Measurements from ENCODE around the gene RHOH.

The RHOH gene

DNA sequence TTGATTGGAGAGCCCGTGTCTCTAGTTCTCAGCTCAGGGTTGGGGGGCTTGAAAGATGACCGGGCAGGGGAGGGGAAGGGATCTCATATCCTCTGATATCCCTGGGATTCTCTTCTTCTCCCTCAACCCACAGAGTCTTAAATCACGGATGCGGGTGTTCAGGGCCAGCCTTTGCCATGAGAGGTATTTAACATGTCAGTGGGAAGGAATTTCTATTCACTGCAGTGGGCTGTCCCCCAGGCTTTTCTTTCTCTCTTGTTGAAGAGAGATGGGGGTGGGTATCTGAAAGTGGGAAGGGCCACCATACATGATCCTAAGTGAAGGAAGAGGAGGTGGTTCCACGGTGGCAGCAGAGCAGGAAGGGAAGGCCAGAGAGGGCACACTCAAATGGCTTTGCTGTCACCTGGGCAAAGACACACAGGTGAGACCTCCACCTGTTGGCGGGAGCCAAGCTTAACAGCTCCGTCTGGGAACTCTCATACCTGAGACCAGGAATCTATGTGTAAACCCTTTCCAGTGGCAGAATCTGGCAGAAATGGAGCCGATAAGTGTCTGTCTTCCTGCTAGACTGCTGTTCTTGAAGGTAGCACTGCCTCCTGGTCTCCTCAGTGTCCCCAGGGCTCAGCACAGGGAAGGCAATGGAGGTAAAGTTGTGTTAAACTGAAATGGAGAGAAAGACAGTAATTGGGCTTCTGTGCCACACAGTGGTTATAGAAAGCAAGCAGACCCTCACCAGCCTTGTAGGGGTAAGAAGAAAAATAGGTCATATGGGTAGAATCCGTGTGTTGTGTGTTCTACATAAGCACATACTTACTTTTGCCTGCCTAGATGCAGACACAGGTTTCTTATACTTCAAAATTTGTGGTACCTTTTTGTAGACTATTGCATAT lies 49.4 kb downstream of the RHOH start:
- Histone ChIP-seq H4K8ac (ENCODE audit: low read length) (no peak overlapping the region), H3K4ac (ENCODE audit: low read depth in 1 of 2, low read length in 2 of 2) (no peak overlapping the region), H2BK15ac (ENCODE audit: low read depth, poor library complexity, severe bottlenecking) (no peak overlapping the region), H3K4me3 (ENCODE audit: insufficient read depth in 1 of 2, low read depth in 1 of 2, low read length in 2 of 2) (no peak overlapping the region), H3K4me2 (ENCODE audit: low read length, poor library complexity, severe bottlenecking) (no peak overlapping the region), H3K18ac (ENCODE audit: low read depth in 1 of 2, low read length in 2 of 2) (no peak overlapping the region), H3K36me3 (ENCODE audit: control insufficient read depth in 1 of 2, insufficient read depth in 2 of 2, low read depth in 1 of 2, low read length in 2 of 2) (no peaks in the 10 kb centered on the region), H3K14ac (ENCODE audit: low read length in 2 of 2) (no peak overlapping the region), H3K79me1 (replicated peaks; ENCODE audit: low read length, poor library complexity, severe bottlenecking) (no peaks in the 10 kb centered on the region), H2BK5ac (ENCODE audit: low read depth, low read length, poor library complexity, severe bottlenecking) (no peak overlapping the region), H3K9me3 (ENCODE audit: control insufficient read depth, low read length) (no peaks in the 10 kb centered on the region), H3K9ac (ENCODE audit: low read length) (no peak overlapping the region), H2AK5ac (ENCODE audit: low read length, severe bottlenecking) (no peak overlapping the region), H4K91ac (ENCODE audit: low read length) (no peak overlapping the region), H2BK12ac (ENCODE audit: low read length in 2 of 2) (no peak overlapping the region), H3K27me3 (ENCODE audit: control insufficient read depth in 1 of 2, insufficient read depth in 1 of 2, low read length in 2 of 2) (no peaks in the 10 kb centered on the region), H3K4me1 (ENCODE audit: control insufficient read depth, insufficient read depth, low read depth, low read length) (no peaks in the 10 kb centered on the region), H2BK120ac (ENCODE audit: low read depth, low read length) (no peak overlapping the region), H3K27ac (ENCODE audit: low read length, poor library complexity, severe bottlenecking) (no peak overlapping the region), H2AFZ (ENCODE audit: low read depth, low read length) (no peak overlapping the region), H3K23ac (ENCODE audit: low read length in 2 of 2) (no peak overlapping the region)
- WGBS: 83% methylated on average over 7 of the region's 9 CpGs
- no peak for DNase-seq

DNA sequence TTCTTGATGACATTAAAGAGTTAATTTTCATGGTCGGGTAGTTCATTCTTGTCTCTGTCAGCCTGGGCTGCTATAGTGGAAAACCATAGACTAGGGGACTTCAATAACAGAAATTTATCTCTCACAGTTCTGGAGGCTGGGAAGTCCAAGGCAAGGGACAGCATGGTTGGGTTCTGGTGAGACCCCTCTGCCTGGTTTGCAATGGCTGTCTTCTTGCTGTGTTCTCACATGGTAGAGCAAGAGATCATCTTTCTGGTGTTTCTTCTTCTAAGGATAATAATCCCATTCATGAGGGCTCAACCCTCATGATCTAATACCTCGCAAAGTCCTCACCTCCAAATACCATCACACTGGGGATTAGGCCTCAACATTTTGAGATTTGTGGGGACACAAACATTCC lies 50.1 kb downstream of the RHOH start:
- Histone ChIP-seq H3K27ac (ENCODE audit: low read length, poor library complexity, severe bottlenecking) (no peak overlapping the region), H2BK120ac (ENCODE audit: low read depth, low read length) (no peak overlapping the region), H3K36me3 (ENCODE audit: control insufficient read depth in 1 of 2, insufficient read depth in 2 of 2, low read depth in 1 of 2, low read length in 2 of 2) (no peaks in the 10 kb centered on the region), H3K9me3 (ENCODE audit: control insufficient read depth, low read length) (no peaks in the 10 kb centered on the region), H2BK12ac (ENCODE audit: low read length in 2 of 2) (no peak overlapping the region), H3K4ac (ENCODE audit: low read depth in 1 of 2, low read length in 2 of 2) (no peak overlapping the region), H2BK15ac (ENCODE audit: low read depth, poor library complexity, severe bottlenecking) (no peak overlapping the region), H3K4me3 (ENCODE audit: insufficient read depth in 1 of 2, low read depth in 1 of 2, low read length in 2 of 2) (no peak overlapping the region), H3K27me3 (ENCODE audit: control insufficient read depth in 1 of 2, insufficient read depth in 1 of 2, low read length in 2 of 2) (no peaks in the 10 kb centered on the region), H3K14ac (ENCODE audit: low read length in 2 of 2) (no peak overlapping the region), H4K91ac (ENCODE audit: low read length) (no peak overlapping the region), H2BK5ac (ENCODE audit: low read depth, low read length, poor library complexity, severe bottlenecking) (no peak overlapping the region), H2AK5ac (ENCODE audit: low read length, severe bottlenecking) (no peak overlapping the region), H3K9ac (ENCODE audit: low read length) (no peak overlapping the region), H3K23ac (ENCODE audit: low read length in 2 of 2) (no peak overlapping the region), H3K18ac (ENCODE audit: low read depth in 1 of 2, low read length in 2 of 2) (no peak overlapping the region), H3K4me2 (ENCODE audit: low read length, poor library complexity, severe bottlenecking) (no peak overlapping the region), H4K8ac (ENCODE audit: low read length) (no peak overlapping the region), H3K79me1 (replicated peaks; ENCODE audit: low read length, poor library complexity, severe bottlenecking) (no peaks in the 10 kb centered on the region), H3K4me1 (ENCODE audit: control insufficient read depth, insufficient read depth, low read depth, low read length) (no peaks in the 10 kb centered on the region), H2AFZ (ENCODE audit: low read depth, low read length) (no peak overlapping the region)
- DNase-seq: no peak
- 100% methylated on average over 2 of the region's 2 CpGs for WGBS

DNA sequence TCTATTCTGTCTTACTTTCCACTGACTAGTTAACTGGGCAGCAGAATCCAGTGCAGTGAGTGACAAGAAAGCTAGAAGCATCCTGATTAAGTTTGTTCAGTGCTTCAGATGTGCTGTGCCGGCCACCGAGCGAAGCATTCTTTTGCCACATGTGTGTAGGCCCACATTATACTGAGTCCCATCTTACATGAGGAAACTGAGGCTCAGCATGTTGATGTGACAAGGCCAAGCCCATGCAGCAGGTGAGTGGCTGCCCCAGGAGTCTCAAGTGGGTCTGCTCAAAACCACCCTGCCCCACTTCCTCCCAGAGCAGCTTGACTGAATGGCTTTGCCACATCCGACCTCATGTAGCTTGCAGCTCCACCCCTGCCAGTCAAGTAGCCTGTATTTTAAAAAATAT lies 50.5 kb downstream of the RHOH start:
- Histone ChIP-seq H3K9me3 (ENCODE audit: control insufficient read depth, low read length) (no peaks in the 10 kb centered on the region), H2AFZ (ENCODE audit: low read depth, low read length) (no peak overlapping the region), H3K14ac (ENCODE audit: low read length in 2 of 2) (no peak overlapping the region), H3K4ac (ENCODE audit: low read depth in 1 of 2, low read length in 2 of 2) (no peak overlapping the region), H2BK5ac (ENCODE audit: low read depth, low read length, poor library complexity, severe bottlenecking) (no peak overlapping the region), H3K4me3 (ENCODE audit: insufficient read depth in 1 of 2, low read depth in 1 of 2, low read length in 2 of 2) (no peak overlapping the region), H3K18ac (ENCODE audit: low read depth in 1 of 2, low read length in 2 of 2) (no peak overlapping the region), H4K91ac (ENCODE audit: low read length) (no peak overlapping the region), H3K79me1 (replicated peaks; ENCODE audit: low read length, poor library complexity, severe bottlenecking) (no peaks in the 10 kb centered on the region), H2BK15ac (ENCODE audit: low read depth, poor library complexity, severe bottlenecking) (no peak overlapping the region), H2BK120ac (ENCODE audit: low read depth, low read length) (no peak overlapping the region), H3K4me2 (ENCODE audit: low read length, poor library complexity, severe bottlenecking) (no peak overlapping the region), H3K23ac (ENCODE audit: low read length in 2 of 2) (no peak overlapping the region), H3K36me3 (ENCODE audit: control insufficient read depth in 1 of 2, insufficient read depth in 2 of 2, low read depth in 1 of 2, low read length in 2 of 2) (no peaks in the 10 kb centered on the region), H2BK12ac (ENCODE audit: low read length in 2 of 2) (no peak overlapping the region), H3K9ac (ENCODE audit: low read length) (no peak overlapping the region), H3K27ac (ENCODE audit: low read length, poor library complexity, severe bottlenecking) (no peak overlapping the region), H4K8ac (ENCODE audit: low read length) (no peak overlapping the region), H2AK5ac (ENCODE audit: low read length, severe bottlenecking) (no peak overlapping the region), H3K4me1 (ENCODE audit: control insufficient read depth, insufficient read depth, low read depth, low read length) (no peaks in the 10 kb centered on the region), H3K27me3 (ENCODE audit: control insufficient read depth in 1 of 2, insufficient read depth in 1 of 2, low read length in 2 of 2) (no peaks in the 10 kb centered on the region)
- 97% methylated on average over 3 of the region's 4 CpGs for WGBS
- no peak for DNase-seq

GRCh38 chr4:40251366-40251765 lies 54.5 kb downstream of the RHOH start:
- H2BK120ac ChIP-seq (ENCODE audit: low read depth, low read length): no peak overlapping the region
- H2BK5ac ChIP-seq (ENCODE audit: low read depth, low read length, poor library complexity, severe bottlenecking): no peak overlapping the region
- H3K9ac ChIP-seq (ENCODE audit: low read length): no peak overlapping the region
- no peak overlapping the region for H3K23ac ChIP-seq (ENCODE audit: low read length in 2 of 2)
- H2AK5ac ChIP-seq (ENCODE audit: low read length, severe bottlenecking): no peak overlapping the region
- H3K4me1 ChIP-seq (ENCODE audit: control insufficient read depth, insufficient read depth, low read depth, low read length): peaks cover 5% of the 10 kb centered on the region
- H2BK15ac ChIP-seq (ENCODE audit: low read depth, poor library complexity, severe bottlenecking): no peak overlapping the region
- no peak overlapping the region for H3K4ac ChIP-seq (ENCODE audit: low read depth in 1 of 2, low read length in 2 of 2)
- no peaks in the 10 kb centered on the region for H3K36me3 ChIP-seq (ENCODE audit: control insufficient read depth in 1 of 2, insufficient read depth in 2 of 2, low read depth in 1 of 2, low read length in 2 of 2)
- no peak overlapping the region for H4K91ac ChIP-seq (ENCODE audit: low read length)
- no peaks in the 10 kb centered on the region for H3K27me3 ChIP-seq (ENCODE audit: control insufficient read depth in 1 of 2, insufficient read depth in 1 of 2, low read length in 2 of 2)
- no peak overlapping the region for H3K18ac ChIP-seq (ENCODE audit: low read depth in 1 of 2, low read length in 2 of 2)
- H3K4me3 ChIP-seq (ENCODE audit: insufficient read depth in 1 of 2, low read depth in 1 of 2, low read length in 2 of 2): no peak overlapping the region
- H4K8ac ChIP-seq (ENCODE audit: low read length): no peak overlapping the region
- no peak overlapping the region for H3K4me2 ChIP-seq (ENCODE audit: low read length, poor library complexity, severe bottlenecking)
- H3K9me3 ChIP-seq (ENCODE audit: control insufficient read depth, low read length): no peaks in the 10 kb centered on the region
- no peak overlapping the region for H3K14ac ChIP-seq (ENCODE audit: low read length in 2 of 2)
- DNase-seq: no peak
- no peak overlapping the region for H3K27ac ChIP-seq (ENCODE audit: low read length, poor library complexity, severe bottlenecking)
- WGBS: 100% methylated on average over 1 of the region's 2 CpGs
- no peak overlapping the region for H2AFZ ChIP-seq (ENCODE audit: low read depth, low read length)
- no peaks in the 10 kb centered on the region for H3K79me1 ChIP-seq (replicated peaks; ENCODE audit: low read length, poor library complexity, severe bottlenecking)
- no peak overlapping the region for H2BK12ac ChIP-seq (ENCODE audit: low read length in 2 of 2)

Measured in mesenchymal stem cell (in vitro differentiated cells and primary cell).